IPS-NIHi11 (cell line): ENCODE results near the gene OPN4.

Experiments used
- DNase-seq: peaks from one replicate; pipeline ENCODE4 v3.0.0; 2012; ENCODE audit warnings: mixed read lengths, low spot score

Gene OPN4

DNA sequence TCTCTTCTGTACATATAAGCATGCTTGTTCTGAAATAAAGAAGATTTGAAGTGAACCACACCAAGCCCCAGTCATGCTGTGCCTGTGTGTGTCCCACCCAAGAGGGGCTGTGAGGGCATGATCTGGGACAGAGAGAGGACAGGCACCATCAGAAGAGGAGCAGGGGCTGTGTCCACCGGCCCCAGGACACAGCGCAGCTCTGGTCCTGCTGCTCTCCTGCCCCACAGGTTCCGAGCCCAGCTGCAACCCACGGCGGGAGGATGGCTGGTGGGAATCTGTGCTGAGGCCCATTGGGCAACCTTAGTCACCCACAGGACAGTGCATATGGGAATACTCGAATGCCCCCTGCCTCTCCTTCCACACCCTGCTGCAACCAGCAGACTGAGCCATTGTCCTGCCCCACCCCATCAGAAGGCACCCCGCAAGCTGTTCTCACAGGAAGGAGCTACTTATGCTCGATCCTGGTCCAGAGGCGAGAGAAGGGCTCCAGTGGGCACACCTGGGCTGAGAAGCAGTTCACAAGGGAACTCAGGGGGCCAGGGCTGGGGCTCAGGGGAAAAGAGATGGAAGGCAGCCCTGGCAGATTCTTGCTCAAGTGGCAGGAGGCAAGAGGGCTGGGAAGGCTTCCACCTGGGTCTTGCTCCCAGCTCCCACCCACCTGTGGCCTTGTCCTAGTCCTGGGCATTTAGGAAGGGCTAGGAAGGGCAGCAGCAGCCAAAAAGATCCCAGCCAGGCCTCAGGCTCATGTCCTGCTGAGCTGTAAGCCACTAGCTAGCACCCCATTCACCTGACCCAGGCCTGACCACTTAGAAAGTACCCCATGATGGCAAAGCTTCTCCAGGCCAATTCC, 45.9 kb downstream of the OPN4 start:
- DNase-seq = no peak

DNA sequence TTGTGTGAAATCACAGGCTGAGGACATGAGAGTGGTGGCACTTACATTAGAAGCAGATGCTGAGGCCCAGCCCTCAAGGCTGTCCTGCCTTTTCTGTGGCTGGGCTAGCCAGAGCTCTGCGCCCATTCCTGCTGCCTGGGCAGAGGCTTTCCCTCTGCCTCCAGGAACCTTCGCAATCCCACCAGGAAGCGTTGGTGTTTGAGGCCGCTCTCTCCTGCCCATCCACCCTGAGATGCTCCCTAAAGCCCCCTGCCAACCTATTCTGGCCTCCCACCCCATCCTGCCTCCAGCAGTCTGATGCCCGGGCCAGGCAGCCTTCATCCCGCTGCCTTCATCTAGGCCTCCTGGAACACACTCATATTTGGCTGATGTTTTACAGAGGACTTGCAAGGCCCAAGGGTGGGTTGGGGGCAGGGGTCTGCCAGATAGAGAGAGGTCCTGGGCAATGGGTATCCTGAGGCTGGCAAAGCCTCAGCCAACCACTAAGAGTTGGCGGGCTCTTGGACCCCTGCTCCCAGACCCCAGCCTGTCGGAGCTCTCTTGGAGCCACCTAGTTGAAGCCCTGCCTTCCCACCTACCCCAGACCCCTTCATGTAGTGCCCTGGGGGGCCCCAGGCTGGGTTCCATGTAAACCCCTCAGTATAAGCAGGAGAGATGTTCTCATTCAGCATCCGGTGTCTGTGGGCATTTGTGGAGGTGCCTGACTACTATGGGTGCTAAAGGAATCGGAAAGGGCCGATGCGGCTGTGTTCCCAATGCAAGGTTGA, 46.7 kb downstream of the OPN4 start:
- no peak for DNase-seq

DNA sequence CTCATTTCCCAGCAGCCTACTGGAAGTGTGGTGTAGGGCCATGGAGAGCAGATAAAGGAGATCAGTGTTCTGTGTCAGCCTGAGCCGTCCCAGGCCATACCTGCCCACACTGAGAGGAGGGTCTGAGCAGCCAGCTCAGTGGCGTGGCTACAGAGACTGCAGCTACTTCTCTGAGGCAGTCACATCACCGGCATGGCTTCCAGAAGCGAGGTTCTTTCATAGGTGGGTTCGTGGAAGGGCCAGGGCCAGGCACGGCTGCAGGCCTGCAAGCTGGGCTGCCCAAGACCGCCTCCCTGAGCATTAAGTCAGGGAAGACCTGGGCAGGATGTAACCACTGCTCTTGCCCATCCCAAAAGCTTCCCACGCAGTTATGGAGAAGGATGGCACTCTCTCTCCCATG, 48.8 kb downstream of the OPN4 start:
- no peak for DNase-seq

DNA sequence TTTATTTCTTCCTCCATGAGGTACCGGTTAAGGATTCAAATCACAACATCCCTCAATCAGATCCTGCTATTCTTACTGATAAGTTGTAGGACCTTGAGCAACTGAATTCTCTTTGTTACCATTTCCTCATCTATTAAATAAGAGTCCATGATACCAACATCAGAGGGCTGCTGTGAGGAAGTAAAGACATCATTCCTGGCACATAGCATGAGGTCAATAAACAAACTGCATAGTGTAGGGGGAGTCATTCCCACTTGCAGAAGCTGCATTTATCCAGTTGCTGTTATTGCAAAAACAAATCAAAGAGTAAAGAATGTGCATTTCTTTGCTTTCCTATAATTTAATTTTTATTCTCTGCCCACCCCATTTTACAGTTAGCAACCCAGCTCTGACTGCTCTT, 50.8 kb downstream of the OPN4 start:
- no peak for DNase-seq

DNA sequence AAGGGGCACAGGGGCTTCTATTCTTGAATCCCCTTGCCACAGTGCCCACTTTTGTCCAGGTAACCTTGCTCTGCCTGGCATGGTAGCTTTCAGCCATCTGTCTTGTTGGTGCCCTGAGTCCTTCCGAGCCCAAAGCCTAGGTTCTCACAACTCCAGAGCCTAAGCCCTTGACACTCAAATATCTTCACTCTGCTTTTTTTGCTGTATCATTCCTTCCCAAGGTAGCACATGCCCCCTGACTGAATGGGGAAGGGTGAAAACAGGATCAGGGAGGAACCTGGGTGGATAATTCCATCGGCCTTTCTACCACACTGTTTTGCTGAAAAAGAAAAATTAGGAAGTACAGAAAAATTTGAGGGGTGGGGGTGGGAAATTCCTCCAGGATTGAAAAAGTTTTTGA, 51.6 kb downstream of the OPN4 start:
- no peak for DNase-seq

DNA sequence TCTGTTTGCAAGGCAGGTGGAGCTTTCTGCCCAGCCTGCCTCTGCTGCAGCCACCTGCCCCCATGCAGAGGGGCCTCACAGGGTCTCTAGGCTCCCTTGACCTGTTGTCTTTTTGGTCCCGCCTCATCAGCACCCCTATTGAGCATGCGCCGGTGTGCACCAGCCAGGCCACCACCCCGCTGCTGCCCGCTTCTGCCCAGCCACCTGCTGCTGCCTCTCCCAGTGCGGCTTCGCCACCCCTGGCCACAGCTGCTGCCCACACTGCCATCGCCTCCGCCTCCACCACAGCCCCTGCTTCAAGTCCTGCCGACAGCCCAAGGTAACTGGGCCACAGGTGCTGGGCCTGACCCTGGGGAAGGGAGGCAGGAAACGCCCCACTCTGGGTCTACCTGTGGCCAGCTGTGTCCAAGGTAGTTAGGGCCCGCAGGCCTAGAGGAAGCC, 52.1 kb downstream of the OPN4 start:
- no peak for DNase-seq

DNA sequence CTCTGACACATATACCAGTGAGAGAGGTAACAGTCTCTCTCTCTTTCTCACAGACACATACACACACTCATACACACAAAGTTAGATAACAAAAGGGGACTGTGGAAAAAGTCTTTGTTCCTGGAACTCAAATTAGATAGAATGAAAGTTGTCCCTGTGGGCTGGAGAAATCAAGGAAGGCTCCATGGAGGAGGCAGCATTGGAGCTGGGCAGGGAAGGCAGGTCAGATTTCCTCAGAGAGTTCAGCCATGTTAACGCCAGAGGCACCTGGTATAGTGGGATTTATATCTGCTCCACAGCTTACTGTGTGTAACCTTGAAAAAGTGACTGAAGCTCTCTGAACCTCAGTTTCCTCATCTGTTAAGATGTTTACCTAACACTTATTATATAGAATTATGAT, 52.6 kb downstream of the OPN4 start:
- no peak for DNase-seq

DNA sequence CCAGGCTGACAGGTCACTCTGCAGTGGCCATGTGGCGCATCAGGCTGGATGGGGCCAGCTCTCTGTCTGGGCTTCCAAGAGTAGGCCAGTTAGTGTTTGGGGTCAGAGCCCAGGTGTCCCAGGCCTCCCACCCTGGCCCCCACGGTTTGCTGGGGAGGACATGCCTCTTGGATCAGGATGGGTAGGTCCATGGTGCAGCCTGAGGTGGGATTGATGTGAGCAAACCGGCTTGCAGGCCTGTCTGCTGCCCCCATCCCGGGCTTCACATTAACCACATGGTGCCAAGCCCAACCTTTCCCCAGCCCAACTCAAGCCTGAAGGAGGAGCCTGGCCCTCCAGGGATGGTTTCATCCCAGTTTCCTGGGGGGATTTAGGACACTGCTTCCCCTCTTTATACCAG, 53.2 kb downstream of the OPN4 start:
- DNase-seq = no peak

DNA sequence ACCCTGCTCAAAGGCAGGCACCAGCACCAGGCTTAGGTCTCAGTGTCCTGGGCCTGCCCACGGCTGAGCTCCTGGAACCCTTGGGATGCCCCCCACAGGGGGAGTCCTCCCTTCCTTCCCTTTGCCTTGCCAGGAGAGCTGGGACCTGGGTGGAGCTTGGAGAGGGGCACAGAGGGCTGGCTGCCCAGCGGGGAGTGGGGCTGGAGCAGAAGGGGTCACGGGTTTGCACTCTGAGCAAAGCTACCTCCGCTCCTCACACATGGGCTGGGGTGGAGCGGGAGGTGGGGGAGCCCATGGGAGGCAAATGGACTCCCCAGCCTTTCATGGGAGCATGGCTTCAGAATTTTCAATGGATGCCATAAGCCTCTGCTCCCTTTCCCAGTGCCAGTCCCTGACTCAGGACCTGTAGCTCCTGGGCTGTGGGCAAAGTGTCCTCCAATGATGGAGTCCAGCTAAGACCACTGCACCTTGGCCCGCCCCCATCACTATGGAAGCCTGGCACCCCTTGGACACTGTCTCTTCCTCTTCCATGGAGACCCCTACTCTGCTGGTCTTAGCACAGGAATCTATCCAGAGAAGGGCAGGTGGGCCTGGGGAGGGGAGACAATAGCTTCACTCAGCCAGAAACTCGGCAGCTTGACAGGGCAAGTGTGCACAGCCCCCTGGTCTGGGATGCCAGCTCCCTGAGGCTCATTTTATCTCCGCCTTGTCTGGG, 53.9 kb downstream of the OPN4 start:
- DNase-seq = no peak

DNA sequence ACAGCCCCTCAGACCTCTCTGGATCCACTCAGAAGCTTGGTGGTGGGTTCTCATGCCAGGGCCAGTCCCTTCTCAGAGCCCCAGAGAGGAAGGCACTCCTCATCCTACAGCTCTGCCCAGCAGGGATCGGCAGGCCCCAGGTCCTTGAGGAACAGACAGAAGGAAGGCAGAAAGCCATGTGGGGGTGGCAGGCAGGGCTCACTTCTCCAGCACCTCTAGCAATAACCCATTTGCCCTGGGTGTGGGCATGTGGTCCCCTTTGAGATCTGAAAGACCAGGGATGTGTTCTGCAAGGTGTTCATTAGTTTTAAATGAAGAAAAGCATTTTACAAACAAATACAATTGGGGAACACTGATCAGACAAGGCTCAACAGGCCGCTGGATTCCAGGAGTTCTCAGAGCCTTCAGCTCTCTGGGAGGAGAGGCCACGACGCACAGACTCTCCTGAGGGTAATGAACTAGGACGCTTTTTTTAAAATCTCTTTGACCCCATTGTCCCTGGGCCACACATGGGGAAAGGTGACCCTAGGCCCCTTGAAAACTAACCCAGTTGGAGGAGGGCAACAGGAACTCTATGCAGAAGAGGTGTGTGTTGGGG, 54.5 kb downstream of the OPN4 start:
- DNase-seq = no peak

DNA sequence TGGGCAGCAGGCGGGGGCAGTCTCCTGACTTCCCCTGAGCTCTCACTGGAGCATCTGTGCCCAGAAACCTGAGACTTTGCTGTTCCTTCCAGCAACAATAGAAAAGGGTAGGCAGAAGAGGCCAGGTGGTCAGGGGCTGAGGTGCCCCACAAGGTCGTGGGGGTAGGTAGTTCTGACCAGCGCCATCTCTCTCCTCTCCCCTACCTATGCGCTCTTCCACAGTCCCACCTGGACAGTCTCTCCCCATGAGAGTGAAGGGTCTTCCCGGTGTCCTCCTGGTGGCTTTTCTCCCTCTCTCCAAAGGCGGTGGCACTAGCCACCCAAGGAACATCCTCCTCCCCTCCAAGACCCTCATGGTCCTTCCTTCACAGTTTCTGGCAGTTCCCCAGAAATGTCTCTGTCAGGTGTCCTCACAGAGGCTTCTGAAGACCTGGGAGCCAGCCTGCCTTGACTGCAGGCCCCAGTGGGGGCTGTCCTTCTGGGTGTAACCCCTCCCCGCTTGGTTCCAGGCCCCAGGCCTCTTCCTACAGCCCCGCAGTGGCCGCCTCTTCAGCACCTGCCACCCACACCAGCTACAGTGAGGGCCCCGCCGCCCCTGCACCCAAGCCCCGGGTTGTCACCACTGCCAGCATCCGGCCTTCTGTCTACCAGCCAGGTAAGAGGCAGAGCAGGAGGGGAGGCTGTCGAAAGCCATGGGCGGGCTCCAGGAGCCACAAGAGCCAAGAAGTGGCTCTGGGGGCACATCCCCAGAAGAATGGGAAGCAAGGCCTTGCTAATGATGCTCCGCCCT, 55.2 kb downstream of the OPN4 start:
- no peak for DNase-seq

DNA sequence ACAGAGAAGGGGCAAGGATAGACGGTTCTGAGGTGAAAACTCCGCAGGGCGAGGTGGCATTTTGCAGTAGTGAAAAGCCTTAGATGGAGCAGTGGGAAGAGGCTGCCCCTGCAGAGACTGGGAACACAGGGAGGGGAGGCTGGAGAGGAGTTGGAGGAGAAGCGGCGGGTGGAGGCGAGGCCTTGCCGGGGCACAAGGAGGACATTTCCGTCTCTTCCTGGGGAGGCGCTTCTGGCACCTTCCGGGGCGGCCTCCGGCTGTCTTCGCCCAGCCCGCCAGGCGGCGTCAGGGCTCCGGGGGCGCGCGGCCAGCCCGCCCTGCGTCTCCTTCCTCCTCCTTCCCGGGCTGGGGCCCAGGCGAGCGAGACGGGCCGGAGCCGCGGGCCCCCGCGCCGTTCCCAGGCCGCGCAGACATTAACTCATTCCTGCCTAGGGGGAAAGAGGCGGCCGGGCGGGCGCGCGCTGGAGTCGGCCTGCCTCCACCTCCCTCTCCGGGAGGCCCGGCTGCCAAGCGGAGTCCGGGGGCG, 56.7 kb downstream of the OPN4 start:
- peak; percentile 97 for DNase-seq

DNA sequence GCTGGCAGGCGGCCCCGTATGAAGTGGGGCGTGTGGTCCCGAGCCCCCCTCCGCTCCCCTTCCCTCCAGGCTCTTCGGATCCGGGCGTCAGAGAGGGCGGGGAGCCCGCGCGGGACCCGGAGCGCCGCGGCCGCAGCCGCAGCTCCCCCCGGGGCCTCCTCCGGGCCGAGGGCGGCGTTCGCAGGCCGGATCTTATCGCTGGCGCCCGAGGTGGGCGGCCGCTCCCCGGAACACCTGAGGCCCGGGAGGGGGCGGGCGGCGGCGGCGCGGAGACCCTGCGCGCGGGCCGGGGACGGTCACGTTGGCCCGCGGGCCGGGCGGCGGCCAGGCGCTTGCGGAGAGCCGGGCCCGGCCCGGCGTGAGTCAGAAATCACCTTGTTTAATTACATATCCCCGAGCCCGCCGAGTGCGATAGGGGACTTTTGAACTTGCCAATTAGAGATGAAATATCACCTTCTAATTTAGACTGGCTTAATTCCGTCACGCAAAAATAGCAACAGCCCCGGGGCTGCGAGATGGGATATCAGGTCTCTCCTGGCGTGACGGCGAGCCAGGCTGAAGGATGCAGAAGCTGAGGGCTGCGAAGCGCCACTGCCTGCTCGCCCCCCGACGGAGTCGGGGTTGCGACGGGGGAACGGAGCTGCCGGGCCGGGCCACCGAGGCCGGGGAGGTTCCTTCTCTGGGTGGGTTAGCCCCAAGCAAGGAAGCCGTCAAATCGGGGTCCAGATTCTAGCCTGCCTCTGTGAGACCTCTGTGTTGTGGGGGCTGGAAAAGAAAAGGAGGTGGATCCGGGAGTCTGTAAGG, 57.4 kb downstream of the OPN4 start:
- DNase-seq = peak; percentile 83

DNA sequence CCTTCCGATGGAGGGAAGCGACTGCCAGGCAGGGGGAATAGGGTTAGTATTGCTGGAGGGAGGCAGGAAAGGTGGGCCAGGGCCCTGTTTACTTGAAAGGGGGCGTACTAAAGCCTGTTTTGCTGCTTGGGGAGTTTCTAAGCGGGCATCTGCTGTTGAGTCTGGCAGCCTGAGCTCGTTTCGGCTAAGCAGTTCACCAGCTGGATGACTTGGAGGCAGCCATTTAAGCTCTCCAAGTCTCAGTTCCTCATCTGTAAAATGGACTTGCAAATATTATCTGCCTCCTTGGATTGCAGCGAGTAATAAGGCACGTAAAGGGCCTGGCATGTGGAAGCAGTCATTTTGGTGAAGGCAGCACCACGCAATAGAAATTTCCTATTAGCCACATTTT, 58.0 kb downstream of the OPN4 start:
- peak; percentile 66 for DNase-seq

DNA sequence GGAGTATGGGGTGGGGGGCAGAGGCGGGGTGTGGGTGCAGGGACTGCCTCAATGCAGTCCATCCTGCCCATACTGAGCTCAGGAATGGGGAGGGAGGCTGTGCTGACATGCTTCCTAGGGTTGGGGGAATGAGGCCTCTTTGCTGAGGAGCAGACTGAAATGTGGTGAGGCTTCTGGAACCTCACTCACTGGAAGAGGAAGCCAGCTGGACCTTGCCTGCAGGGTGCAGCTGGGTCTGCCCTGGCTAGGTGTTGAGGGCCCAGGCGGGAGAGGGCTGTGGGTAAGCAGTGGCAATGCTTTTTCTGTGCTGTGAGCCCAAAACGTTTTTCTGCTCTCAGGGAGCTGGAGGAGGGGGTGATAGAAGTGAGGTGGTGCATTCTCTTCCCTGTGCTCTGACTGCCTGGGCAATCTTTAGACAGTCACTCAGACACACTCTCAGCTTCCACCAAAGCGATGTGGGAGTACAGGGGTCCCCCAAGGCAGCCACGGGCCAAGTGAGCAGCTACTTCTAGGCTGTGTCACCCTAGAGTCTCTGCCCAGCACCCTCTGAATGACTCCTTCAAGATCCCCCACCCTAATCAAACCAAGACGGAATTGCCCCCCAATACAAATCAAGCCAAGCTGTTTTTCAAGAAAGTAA, 60.9 kb downstream of the OPN4 start:
- no peak for DNase-seq

DNA sequence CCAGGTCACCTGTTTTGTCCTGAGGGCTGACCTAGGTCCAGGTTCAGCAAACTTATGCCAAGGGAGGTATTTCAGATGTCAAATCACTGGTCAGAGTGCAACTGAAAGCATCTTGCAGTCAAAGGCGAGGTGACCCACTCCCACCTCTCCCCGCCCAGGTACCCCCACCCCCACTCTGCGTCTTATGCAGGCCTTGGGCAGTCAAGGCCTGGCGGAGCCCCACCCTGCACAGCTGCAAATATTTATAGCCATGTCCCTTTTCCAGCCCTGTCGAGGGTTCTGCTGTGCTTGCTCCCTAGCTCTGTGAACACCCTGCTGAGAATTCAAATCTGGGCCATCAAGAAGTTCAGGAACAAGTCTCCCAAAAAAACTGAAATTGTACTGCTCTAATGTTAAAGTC, 61.5 kb downstream of the OPN4 start:
- DNase-seq = no peak
